H54 (cell line): Measurements from ENCODE around the gene UGT1A7.
"Not testable (repeated sequence)": the region's sequence is repeated elsewhere in the genome, so short reads cannot be mapped to it uniquely, and the experiment has no call there.

Source experiments
- DNase-seq: peaks from one replicate; pipeline ENCODE4 v3.0.0; 2011; ENCODE audit warnings: low spot score, mixed read lengths; ENCODE audit not compliant: insufficient read length
- FAIRE-seq: peaks from 3 replicates; lab custom pipeline; 2011; peaks lifted over from hg19 to GRCh38; lab: Jason Lieb, UNC
- POLR2A ChIP-seq: IDR thresholded peaks from 2 replicates; pipeline ENCODE4 v1.6.1; 2011; ENCODE audit warnings: low read depth, mild to moderate bottlenecking, low read length

Gene UGT1A7

GRCh38 chr2:233712611-233713261, 31.0 kb downstream of the UGT1A7 start, which contains the start of gene UGT1A5:
Gene UGT1A5 (plus strand): TSS chr2:233712907. CDS start chr2:233712992, 85 bp downstream.
- no peak for FAIRE-seq
- DNase-seq: no peak
- TF ChIP-seq POLR2A: no peak

GRCh38 chr2:233713262-233713615, 31.5 kb downstream of the UGT1A7 start:
- no peak for TF ChIP-seq POLR2A
- no peak for FAIRE-seq

GRCh38 chr2:233714121-233714520, 32.4 kb downstream of the UGT1A7 start:
- FAIRE-seq (no peak), DNase-seq (no peak)
- TF ChIP-seq POLR2A: no peak

More at GRCh38 chr2:233713262-233713615, 31.5 kb downstream of the UGT1A7 start:
- no peak for DNase-seq

GRCh38 chr2:233718552-233718951, 36.9 kb downstream of the UGT1A7 start, which contains the start of gene UGT1A4:
Gene UGT1A4 (plus strand): TSS chr2:233718736. CDS start chr2:233718821, 85 bp downstream.
- DNase-seq: no peak
- FAIRE-seq: no peak
- TF ChIP-seq POLR2A: no peak

GRCh38 chr2:233728723-233729301, 47.1 kb downstream of the UGT1A7 start, which contains the start of gene UGT1A3:
Gene UGT1A3 (plus strand): TSS chr2:233729042. CDS start chr2:233729127, 85 bp downstream.
- DNase-seq: no peak
- FAIRE-seq: no peak
- TF ChIP-seq POLR2A: no peak

DNA sequence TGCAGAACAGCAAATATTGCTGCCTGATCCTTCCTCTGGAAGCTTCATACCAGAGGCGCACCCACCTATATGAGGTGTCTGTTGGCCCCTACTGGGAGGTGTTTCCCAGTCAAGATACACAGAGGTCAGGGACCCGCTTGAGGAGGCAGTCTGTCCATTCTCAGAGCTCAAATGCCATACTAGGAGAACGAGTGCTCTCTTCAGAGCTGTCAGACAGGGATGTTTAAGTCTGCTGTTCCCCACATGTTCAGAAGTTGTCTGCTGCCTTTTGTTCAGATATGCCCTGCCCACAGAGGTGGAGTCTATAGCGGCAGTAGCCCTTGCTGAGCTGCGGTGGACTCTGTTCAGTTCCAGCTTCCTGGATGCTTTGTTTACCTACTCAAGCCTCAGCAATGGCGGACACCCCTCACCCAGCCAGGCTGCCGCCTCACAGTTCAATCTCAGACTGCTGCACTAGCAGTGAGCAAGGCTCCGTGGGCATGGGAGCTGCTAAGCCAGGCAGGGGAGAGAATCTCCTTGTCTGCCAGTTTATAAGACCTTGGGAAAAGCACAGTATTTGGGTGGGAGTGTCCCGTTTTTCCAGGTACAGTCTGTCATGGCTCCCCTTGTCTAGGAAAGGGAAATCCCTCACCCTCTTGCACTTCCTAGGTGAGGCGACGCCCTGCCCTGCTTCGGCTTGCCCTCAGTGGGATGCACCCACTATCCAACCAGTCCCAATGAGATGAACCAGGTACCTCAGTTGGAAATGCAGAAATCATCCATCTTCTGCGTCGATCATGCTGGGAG, 55.4 kb downstream of the UGT1A7 start:
- DNase-seq, FAIRE-seq: not testable (repeated sequence)

- no peak for FAIRE-seq
- TF ChIP-seq POLR2A: no peak
- no peak for DNase-seq
Observed at GRCh38 chr2:233740870-233741269, 59.2 kb downstream of the UGT1A7 start.

- no peak for DNase-seq
- no peak for TF ChIP-seq POLR2A
- no peak for FAIRE-seq
Observed at GRCh38 chr2:233743464-233744259, 62.0 kb downstream of the UGT1A7 start.

- FAIRE-seq: no peak
- TF ChIP-seq POLR2A: no peak
Observed at GRCh38 chr2:233745073-233745755, 63.5 kb downstream of the UGT1A7 start.

GRCh38 chr2:233745838-233746237, 64.1 kb downstream of the UGT1A7 start:
- not testable (repeated sequence) for DNase-seq, FAIRE-seq

More at GRCh38 chr2:233745073-233745755, 63.5 kb downstream of the UGT1A7 start:
- DNase-seq: no peak

DNA sequence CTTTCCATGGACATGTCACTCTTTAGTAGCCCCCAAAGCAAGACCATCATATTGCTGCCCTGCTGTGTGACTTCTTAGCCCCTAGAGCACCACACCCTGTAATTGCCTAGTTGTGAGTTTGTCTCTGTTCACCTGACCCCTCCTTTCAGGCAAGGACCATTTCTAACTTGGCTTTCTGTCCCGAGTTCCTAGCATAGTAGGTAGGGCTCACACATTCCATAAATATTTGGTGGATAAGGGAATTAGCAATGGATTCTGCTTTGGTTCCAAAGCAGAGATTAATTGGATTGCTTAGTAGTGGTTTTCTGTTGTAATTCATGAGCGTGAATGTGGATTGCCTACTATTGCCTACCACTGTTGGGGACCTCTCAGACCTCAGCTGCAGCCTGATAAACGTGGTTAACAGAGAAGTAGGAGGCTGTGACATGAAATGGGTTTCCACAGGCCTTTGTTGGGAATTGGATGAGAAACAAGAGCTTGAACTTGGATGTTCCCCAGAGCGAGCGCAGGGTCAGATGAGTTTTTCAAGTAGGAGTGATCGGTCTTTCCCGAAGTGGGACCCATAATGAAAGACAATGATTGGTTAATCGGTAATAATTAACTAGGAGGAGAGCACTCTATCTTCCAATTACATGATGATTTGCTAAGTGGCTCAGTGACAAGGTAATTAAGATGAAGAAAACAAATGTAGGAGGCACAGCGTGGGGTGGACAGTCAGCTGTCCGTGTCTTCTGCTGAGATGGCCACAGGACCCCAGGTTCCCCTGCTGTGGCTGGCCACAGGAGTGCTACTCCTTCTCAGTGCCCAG, 65.0 kb downstream of the UGT1A7 start:
- FAIRE-seq: no peak
- no peak for TF ChIP-seq POLR2A
- DNase-seq: no peak

- FAIRE-seq (no peak), DNase-seq (no peak)
Observed at GRCh38 chr2:233747283-233747544, 65.5 kb downstream of the UGT1A7 start.

GRCh38 chr2:233750689-233751088, 69.0 kb downstream of the UGT1A7 start:
- FAIRE-seq, DNase-seq: not testable (repeated sequence)

More at GRCh38 chr2:233747283-233747544, 65.5 kb downstream of the UGT1A7 start:
- no peak for TF ChIP-seq POLR2A

GRCh38 chr2:233751212-233752009, 69.7 kb downstream of the UGT1A7 start:
- DNase-seq, FAIRE-seq: not testable (repeated sequence)
